Right lobe of liver (tissue), 4 donors: ENCODE data around the gene LRRC47.

ENCODE experiments used
- CTCF ChIP-seq, 4 donors: fragments of 200-600 bp in 3 of 4; fragments of 450-650 bp in 1 of 4; IDR thresholded peaks; one replicate each; pipeline versions ENCODE4 v1.5.1 to v1.8.0; 2016 to 2022; ENCODE audit warnings: antibody characterized with exemption in 4 of 4, mild to moderate bottlenecking in 2 of 4
- POLR2A ChIP-seq: fragments of 450-650 bp; IDR thresholded peaks from one replicate; pipeline ENCODE4 v1.6.1; 2017; ENCODE audit warnings: antibody characterized with exemption, mild to moderate bottlenecking
- donor health status: DM: no; HTN: no; CAD: no.
- donor health status: DM: no; HTN: no; CAD: no.
- donor health status: DM: no; HTN: yes; CAD: no.

- TF ChIP-seq POLR2A (no peak), CTCF (IDR thresholded peaks at IDR 0.05) (no peak)
These were observed 57.4 kb downstream of the LRRC47 start for GRCh38 chr1:3738943-3739342.
